Ovary (tissue), 9 donors: ENCODE results near the gene THUMPD3. TPM values are rescaled to one million over a fixed set of nuclear protein-coding genes. Genes with fewer than 3 reads are reported as not detected.

ENCODE experiments used
- DNase-seq, 5 donors: peaks; one replicate each; pipeline ENCODE4 v3.0.0-alpha.2; 2019 to 2020
- H3K27ac ChIP-seq, 2 donors: fragments of 200-600 bp; one replicate each; pipeline versions ENCODE4 v1.5.1 to v1.8.0; 2019 to 2022
- H3K27me3 ChIP-seq: fragments of 200-600 bp; one replicate; pipeline ENCODE4 v1.8.0; 2022
- H3K36me3 ChIP-seq: fragments of 200-600 bp; sonication (generic); one replicate; pipeline ENCODE4 v1.5.1; 2019
- H3K4me1 ChIP-seq: one replicate; pipeline ENCODE4 v1.8.1; 2013; ENCODE audit warnings: mild to moderate bottlenecking, moderate library complexity; ENCODE audit not compliant: insufficient read depth
- H3K4me3 ChIP-seq: fragments of 200-600 bp; sonication (generic); one replicate; pipeline ENCODE4 v1.5.1; 2017
- H3K9me3 ChIP-seq, 2 donors: fragments of 200-600 bp in 1 of 2; sonication (generic) in 1 of 2; one replicate each; pipeline versions ENCODE4 v1.5.1 to v1.8.1; 2013 to 2019; ENCODE audit warnings: mild to moderate bottlenecking in 1 of 2, moderate library complexity in 1 of 2
- CTCF ChIP-seq, 3 donors: fragments of 450-650 bp in 2 of 3; fragments of 200-600 bp in 1 of 3; IDR thresholded peaks; one replicate each; pipeline versions ENCODE4 v1.5.1 to v1.8.0; 2016 to 2022; ENCODE audit warnings: antibody characterized with exemption in 3 of 3, mild to moderate bottlenecking in 1 of 3
- EP300 ChIP-seq: sonication (generic); formaldehyde crosslinking; IDR thresholded peaks from one replicate; pipeline ENCODE4 v1.6.1; 2017; ENCODE audit warnings: antibody characterized with exemption
- POLR2A ChIP-seq: fragments of 450-650 bp; IDR thresholded peaks from one replicate; pipeline ENCODE4 v1.6.1; 2017; ENCODE audit warnings: antibody characterized with exemption, mild to moderate bottlenecking, moderate library complexity
- WGBS, 3 donors: extraction: QIAGEN DNeasy Blood & Tissue Kit in 1 of 3; methylation state at CpG; one replicate each; pipeline versions ENCODE4 v1.1.5 to v1.1.7; 2013 to 2017; 5-methylcytosine and 5-hydroxymethylcytosine counted together
- intact Hi-C, 4 donors: fragments of 100-400 bp; cut with DNase I; formaldehyde crosslinking; loops; one replicate each; pipeline versions ENCODE4 v1.11.0 to v1.15.1; 2022 to 2023
- polyA plus RNA-seq, 2 donors: library from polyadenylated mRNA; stranded (reverse); fragments of 200-250 nt in 1 of 2; fragments of 350-450 nt in 1 of 2; fragmentation: Illumina TruSeq in 1 of 2; extraction: RNeasy Lipid Tissue Mini Kit (QIAGEN cat#74804) in 1 of 2; gene quantifications; one replicate each; pipeline ENCODE4 v1.2.3, GENCODE V29; 2013 to 2014
- total RNA-seq, 7 donors: library from RNA; depleted of rRNA in 2 of 7; stranded (reverse); fragments of >200 nt in 2 of 7; fragmentation: NEBNext Ultra II Directional in 3 of 7; extraction: Animal tissue kit (Norgen Biotek cat#: 25700) in 3 of 7; gene quantifications; one replicate each; pipeline versions ENCODE4 v1.1.0 to v1.2.4, GENCODE V29; 2016 to 2023
- donor health status: DM: no; HTN: no; CAD: no; lungs with moderate emphysema.
- donor health status: DM: no; HTN: no; CAD: no.
- donor health status: Bipolar disorder and iron deficiency.
- donor health status: DM: yes; HTN: yes; CAD: no.
- donor health status: DM: no; HTN: no; CAD: no.
- donor health status: DM: yes; HTN: yes; CAD: no.

THUMPD3 gene
- total and polyA plus RNA-seq, 9 donors: 11.9 to 35.1 (median 25.9) TPM

GRCh38 chr3:9324944-9325343 lies 37.9 kb upstream of the THUMPD3 start:
- intact Hi-C loops: no loop called here
- Histone ChIP-seq H3K36me3 (no peaks in the 10 kb centered on the region), H3K4me3 (no peak overlapping the region), H3K27ac (no peak overlapping the region), H3K9me3 (no peaks in the 10 kb centered on the region), H3K27me3 (no peaks in the 10 kb centered on the region), H3K4me1 (no peaks in the 10 kb centered on the region)
- DNase-seq: no peak
- 71 to 79% (median 78%) methylated on average over 4 of the region's 4 CpGs for WGBS, 3 donors
- TF ChIP-seq CTCF (IDR thresholded peaks at IDR 0.05) (no peak), POLR2A (no peak), EP300 (no peak)

- intact Hi-C loops: no loop called here
- WGBS, 3 donors: 84 to 92% (median 89%) methylated on average over 1 of the region's 1 CpG
Measured at GRCh38 chr3:9327578-9327977, 35.3 kb upstream of the THUMPD3 start.

GRCh38 chr3:9330166-9330703 lies 32.6 kb upstream of the THUMPD3 start:
- TF ChIP-seq POLR2A: no peak
- TF ChIP-seq CTCF (IDR thresholded peaks at IDR 0.05): no peak
- TF ChIP-seq EP300: no peak
- no peaks in the 10 kb centered on the region for H3K36me3 ChIP-seq
- no peak overlapping the region for H3K27ac ChIP-seq
- 79 to 86% (median 85%) methylated on average over 7 of the region's 7 CpGs for WGBS, 3 donors
- intact Hi-C loops: no loop called here
- H3K27me3 ChIP-seq: no peaks in the 10 kb centered on the region
- no peak overlapping the region for H3K4me3 ChIP-seq
- DNase-seq: peak in 1 of 5 donors; percentile 32
- no peaks in the 10 kb centered on the region for H3K9me3 ChIP-seq
- no peaks in the 10 kb centered on the region for H3K4me1 ChIP-seq

More at GRCh38 chr3:9327578-9327977, 35.3 kb upstream of the THUMPD3 start:
- Histone ChIP-seq H3K4me1 (no peaks in the 10 kb centered on the region), H3K9me3 (no peaks in the 10 kb centered on the region), H3K27ac (no peak overlapping the region), H3K36me3 (no peaks in the 10 kb centered on the region), H3K4me3 (no peak overlapping the region), H3K27me3 (no peaks in the 10 kb centered on the region)
- no peak for TF ChIP-seq CTCF (IDR thresholded peaks at IDR 0.05)
- no peak for TF ChIP-seq POLR2A
- TF ChIP-seq EP300: no peak
- no peak for DNase-seq

GRCh38 chr3:9331171-9331570 lies 31.7 kb upstream of the THUMPD3 start:
- no peak for TF ChIP-seq CTCF (IDR thresholded peaks at IDR 0.05)
- no peak for TF ChIP-seq POLR2A
- Histone ChIP-seq H3K4me3 (no peak overlapping the region), H3K36me3 (no peaks in the 10 kb centered on the region), H3K4me1 (no peaks in the 10 kb centered on the region), H3K9me3 (no peaks in the 10 kb centered on the region), H3K27ac (no peak overlapping the region), H3K27me3 (no peaks in the 10 kb centered on the region)
- WGBS, 3 donors: 68 to 74% (median 69%) methylated on average over 2 of the region's 2 CpGs
- DNase-seq: no peak
- intact Hi-C loops: no loop called here
